HG02588 (cell line): ENCODE results near the gene DPYD.

ENCODE experiments used
- ATAC-seq: cut with Tn5 transposase; IDR thresholded peaks from one replicate; pipeline ENCODE4 v1.9.1; 2021; ENCODE audit warnings: mild to moderate bottlenecking, moderate library complexity; ENCODE audit not compliant: unreplicated experiment

Gene DPYD

DNA sequence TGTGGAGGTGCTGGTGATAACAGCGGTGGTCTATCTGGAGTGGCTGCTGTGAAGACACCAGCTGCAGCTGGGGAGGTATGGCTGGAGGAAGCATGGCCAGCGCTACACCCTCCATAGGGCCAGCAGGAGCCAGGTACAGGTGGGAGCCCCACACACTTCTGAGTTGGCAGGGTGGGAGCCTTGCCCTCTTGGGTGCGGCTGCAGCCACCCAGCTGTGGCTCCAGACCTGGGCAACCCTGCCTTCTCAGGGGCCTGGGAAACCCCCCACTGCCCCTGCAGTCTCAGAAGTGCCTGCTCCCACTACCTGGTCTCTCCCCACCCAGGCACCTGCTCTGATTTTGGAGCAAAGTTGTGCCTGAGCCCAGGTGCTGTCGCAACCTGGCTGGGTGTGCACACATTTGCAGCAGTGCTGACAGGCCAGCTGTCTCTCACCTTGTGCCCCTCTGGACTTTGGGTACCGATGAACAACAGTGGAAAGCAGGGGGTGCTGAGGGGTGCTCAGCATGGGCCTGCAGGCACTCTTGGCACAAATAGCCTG, 76.2 kb downstream of the DPYD start:
- no peak for ATAC-seq

DNA sequence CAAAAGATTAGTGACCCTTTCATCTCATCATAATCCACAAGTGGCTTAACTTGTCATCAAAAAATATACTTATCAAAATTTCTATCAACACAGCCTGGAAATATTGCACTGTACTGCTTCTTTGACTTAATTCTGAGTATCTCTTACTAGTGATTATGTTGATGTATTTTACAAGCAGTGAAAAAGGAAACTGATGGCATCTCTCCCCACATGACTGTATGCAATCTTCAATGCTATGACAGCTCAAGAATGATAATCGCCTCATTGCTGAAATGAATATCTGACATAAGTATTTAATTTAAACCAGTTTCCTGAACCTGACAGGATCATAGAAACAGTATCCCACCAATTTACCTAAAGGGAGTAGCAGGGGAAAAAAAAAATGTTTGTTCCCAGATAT, 79.5 kb downstream of the DPYD start:
- ATAC-seq = no peak

DNA sequence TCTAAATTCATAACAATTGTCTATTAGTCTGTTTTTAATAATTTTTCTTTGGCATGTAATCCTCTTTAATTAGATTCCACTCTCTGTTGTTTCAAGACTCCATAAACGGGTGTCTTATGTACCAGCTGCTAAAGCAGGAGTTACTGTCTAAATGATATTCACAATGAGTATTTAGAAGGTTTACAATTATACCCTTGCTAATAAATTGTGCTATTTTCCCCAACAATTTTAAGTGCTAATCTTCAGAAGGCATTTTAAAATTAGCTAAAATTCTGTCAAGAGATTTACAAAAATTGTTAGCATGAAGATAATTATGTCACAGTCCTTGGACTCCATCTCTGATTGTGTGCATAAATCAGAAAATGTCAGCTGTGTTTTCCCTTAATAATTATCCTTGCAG, 83.7 kb downstream of the DPYD start:
- ATAC-seq = no peak

DNA sequence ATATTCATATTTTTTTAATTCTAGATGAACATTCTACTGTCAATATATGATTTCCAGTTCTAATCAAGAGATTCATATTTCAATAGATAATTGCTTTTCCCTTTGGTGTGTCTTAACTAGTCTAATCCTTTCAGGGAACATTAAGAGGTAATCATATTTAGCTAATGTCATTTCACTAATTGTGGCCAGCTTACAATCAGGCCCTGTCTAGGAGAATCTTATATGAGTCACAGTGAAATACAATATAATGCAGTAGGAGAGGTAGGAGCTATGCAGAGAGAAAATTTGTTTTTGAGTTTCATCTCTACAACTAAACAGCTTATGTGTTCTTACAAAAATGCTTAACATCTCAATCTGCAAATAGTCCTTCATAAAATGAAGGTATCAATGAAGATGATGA, 85.9 kb downstream of the DPYD start:
- ATAC-seq = no peak

DNA sequence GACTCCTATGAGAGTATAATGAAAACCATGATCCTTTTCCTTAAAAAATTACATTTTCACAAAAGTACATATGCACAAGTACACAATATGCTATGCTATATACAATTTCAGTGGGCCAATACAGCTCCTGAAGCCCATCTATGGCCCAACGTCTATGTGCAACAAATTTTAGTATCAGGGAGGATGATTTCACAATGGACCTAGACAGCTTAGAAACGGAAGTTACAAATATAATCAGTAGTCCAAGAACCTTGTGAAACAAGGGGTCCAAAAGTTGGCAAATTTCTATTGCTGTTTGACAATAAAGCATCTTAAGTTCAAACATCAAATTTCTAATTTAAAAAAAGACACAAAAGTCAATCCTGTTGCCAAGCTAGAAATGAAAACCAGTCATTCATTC, 87.0 kb downstream of the DPYD start:
- no peak for ATAC-seq

DNA sequence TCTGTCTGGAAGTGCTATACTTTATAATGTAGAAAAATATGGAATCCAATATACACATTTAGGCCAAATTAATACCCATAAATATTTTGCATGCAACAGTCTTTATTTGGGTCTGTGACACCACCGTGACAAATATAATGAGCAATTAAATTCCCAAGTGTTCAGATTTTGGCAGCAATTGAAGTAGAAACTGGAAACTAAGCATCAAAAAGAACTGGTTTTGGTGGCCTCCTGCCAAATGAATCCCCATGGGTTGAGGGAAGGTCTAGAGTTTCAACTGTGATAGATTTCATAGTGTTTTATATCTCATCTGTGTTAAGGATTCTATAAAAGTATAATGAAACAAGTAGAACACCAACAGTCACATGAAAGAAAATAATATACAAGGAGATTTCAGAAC, 88.4 kb downstream of the DPYD start:
- ATAC-seq = no peak

DNA sequence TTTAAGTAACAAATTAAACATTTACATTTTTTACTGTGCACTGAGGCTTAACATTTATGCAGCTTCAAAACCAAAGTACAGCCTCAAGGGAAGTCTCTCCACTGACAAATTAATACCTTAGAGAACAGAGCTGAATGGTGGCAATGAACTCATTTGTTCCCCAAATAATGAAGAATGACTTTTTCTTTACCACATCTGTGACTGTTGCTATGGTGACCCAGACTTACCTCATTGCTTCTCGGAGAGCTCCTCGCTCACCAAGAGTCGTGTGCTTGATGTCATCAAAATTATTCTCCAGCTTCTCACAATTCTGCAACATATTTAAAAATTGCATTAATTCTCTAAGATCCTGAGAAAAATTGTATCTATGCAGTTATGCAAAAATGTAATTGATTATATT, 92.9 kb downstream of the DPYD start:
- no peak for ATAC-seq

DNA sequence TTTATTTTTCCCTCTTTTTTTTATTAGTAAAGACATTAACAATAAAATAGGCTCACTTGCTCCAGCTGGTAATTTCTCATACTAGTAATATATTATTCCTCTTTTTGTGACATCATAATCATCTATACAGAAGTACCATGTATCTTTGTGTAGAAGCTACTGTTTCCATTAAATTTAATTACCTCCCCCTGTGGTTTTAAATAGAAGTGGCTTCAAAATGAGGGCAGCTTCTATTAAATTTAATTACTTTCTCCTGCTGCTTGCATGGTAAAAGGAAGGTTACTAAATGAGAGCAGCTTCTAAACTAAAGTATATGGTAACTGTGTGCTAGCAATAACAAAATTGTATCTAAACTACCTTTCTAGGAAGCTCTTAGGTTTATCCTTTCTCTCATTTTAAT, 94.0 kb downstream of the DPYD start:
- ATAC-seq = no peak

DNA sequence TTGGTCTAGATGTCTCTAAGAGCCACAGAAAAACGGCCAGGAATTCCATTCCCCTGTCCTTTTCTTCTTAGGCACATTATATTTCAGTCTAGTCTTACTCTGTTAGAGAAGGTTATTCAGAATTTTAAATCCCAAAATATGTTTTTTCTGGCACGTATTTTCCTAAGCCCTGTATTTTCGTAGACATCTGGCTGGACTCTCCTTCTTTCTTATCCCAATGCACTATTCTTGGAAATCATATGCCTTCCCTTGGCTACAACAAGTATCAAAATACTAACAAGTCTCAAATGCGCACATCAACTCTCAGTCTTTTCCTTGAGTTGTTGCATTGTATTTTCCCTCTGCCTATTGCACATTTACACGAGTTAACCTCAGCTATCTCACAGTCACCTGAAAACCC, 96.2 kb downstream of the DPYD start:
- ATAC-seq = no peak

DNA sequence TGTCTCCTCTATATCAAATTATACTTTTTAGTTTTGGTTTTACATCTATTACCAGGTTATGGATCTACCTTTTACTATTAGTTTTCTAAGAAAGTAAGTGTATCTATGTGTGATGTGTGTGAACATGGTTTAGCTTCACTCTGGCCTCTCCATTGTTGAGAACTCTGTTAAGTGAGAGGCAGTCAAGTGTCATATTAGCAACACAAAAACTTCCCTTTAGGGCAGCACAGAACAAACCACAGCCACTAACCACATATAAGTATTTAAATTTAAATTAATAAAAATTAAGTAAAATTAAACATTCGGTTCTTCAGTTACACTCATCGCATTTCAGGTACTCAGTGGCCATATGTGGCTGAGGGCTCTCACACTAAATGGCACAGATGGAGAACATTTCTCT, 96.6 kb downstream of the DPYD start:
- ATAC-seq = no peak

DNA sequence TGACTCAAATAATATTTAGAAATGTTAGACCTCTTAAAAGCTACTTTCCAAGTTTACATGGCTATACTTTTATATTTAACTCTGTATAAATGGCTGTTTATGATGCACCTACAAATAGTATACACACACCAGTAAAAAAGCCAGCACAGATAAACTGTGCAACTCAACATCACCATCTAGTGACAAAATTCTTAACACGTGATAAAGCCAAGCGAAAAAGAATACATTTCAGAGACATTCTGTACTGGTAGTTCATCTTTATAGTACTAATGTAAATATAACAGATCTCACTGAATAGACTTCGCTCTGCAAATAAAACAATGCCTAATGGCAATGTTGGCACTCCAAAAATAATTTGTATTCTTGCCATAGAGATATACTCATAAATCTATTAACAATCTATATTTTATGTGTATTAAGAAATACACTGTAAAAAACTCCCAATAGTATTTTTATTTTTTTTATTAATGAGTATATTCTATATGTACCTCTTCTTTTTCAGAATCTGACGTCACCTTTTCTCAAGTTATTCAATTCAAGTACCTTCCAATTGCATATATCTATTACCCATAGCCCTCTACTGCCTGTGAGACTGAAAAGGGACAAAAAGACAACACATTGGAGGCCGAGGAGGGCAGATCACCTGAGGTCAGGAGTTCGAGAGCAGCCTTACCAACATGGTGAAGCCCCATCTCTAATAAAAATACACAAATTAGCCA, 100.2 kb downstream of the DPYD start:
- no peak for ATAC-seq

DNA sequence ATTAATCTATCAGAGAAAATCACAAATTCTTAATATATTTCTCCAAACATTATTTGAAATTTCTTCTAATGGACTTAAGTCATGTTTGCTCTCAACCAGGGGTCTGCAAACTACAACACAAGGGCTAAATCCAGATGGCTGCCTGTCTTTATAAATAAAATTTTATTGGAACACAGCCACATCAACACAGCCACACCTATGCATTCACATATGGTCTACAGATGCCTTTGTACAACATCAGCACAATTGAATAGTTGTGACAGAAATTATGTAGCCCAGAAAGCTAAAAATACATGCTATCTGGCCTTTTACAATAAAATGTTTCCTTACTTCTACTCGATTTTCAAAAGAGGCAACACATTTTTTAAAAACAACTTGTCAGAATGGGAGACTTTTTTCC, 103.9 kb downstream of the DPYD start:
- no peak for ATAC-seq

DNA sequence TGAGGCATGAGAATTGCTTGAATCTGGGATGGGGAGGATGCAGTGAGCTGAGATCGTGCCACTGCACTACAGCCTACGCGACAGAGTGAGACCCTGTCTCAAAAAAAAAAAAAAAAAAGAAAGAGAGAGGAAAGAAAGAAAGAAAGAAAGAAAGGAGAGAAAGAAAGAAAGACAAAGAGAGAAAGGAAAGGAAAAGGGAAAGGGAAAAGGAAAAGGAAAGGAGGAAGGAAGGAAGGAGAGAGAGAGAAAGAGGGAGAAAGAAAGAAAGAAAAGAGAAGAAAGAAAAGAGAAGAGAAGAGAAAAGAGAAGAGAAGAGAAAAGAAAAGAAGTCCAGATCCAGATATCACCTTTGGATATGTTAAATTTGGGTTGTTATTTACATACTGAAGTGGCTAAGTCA, 106.0 kb downstream of the DPYD start:
- ATAC-seq = no peak

DNA sequence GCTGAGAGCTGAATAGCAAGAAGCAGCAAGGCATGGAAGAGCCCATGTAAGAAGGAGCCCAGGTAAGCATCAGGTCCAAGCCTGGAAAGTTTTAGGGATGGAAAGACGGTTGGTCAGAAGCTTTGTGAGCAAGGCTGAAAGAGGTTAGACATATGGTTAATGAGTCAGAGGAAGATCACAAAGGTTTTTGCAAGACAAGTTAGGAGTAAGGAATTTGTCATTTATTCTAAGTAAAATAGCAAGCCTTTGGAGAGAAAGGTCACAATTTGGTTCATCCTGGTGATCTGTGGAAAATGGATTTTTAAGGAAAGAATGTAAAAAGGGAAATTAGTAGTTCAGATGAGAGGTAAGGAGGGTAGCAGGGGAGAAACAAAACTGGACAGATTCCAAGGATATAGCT, 106.7 kb downstream of the DPYD start:
- no peak for ATAC-seq

DNA sequence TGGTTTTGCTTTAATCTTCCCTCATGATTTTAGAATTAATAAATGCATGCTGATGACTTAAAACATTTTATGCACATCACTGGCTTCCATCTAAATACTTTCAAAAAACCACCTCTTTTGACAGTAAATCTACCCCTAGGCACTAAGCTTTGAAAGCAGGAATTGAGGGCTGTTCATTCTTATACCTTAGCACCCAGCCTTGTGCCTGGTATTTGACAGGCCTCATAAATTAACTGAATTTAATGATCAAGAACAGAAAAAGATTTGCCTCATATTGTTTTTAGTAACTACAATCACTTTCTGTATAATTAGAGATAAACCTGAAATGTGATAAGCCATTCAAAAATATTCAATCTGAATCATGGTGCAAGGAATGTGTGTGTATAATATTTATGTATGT, 108.8 kb downstream of the DPYD start:
- ATAC-seq = no peak

DNA sequence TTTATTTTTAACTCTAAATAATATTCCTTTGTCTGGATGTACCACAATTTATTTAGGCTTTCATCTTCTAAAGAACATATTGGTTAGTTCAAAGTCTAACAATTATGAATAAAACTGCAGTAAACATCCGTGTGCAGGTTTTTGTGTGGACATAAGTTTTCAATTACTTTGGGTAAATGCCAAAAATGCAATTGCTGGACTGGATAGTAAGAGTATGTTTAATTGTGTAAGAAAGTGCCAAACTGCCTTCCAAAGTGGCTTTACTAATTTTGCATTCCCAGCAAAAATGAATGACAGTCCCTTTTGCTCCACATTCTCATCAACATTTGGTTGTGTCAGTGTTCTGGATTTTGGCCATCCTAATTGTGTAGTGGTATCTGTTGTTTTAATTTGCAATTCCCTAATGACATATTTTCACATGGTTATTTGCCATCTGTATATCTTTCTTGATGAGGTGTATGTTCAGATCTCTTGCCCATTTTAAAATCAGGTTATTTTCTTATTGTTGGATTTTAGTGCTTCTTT, 113.8 kb downstream of the DPYD start:
- ATAC-seq = no peak

DNA sequence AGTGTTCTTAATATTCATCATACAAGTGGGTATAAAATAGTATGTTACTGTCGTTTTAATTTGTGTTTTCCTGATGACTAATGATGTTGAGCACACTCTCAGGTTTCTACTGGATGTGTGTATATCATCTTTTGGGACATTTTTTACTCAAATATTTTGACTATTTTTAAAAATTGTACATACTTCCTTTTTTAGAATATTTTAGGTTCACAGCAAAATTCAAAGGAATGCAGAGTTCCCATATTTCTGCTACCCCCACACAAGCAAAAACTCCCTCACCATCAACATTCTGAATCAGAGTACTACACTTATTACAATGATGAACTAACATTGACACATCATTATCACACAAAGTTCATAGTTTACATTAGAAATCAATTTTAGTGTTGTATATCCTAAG, 114.5 kb downstream of the DPYD start:
- ATAC-seq = no peak

DNA sequence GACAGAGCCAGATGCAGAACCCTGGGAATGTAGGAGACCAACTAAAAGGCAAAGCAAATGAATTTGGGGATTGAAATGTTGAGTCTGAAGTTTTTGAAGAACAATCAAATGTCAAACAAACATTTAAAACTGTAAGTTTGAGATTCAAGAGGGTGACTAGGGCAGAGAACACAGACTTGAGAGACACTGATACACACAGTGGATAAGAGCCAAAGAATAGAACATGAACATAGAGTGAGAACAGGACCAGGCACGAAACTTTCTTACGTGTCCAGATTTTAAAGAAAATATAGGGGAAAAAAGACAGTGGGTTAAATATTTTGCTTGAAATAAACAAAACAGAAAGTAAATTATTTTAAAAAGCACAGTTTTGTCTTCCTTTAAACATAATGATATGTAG, 115.7 kb downstream of the DPYD start:
- ATAC-seq = no peak

DNA sequence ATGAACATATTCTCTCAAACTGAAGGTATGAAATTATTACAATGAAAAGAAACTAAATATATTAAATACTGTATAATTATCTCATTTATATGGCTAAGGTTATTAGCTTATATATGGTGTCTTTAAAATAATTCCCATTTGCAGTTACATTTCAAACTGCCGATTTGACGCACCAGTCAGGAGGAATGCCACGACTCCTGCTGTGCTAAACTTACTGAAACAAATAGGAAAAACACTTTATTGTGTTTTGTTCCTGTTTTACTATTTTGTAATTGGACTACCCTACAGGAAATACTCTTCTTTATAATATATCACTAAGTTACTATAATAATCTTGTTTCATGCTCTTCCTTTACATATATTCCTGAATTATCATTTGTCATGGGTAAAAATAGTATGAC, 117.8 kb downstream of the DPYD start:
- no peak for ATAC-seq

DNA sequence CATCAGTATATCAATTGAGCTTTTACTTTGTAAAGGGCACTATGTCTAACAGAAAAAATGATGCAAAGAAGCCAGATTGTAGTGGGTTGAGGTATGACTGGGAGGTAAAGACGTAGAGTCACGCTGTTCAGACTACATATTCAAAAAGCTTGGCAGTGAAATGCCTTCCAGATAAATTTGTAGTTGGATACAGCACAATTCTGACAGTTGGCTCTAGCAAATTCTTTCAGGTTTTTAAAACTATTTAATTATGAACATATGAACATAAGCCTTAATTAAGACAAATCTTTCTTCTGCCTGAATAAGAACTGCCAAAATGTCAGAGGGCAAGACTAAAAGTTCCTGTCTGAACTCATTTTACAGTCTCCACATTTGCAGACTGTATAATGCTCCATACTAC, 118.8 kb downstream of the DPYD start:
- ATAC-seq = no peak

DNA sequence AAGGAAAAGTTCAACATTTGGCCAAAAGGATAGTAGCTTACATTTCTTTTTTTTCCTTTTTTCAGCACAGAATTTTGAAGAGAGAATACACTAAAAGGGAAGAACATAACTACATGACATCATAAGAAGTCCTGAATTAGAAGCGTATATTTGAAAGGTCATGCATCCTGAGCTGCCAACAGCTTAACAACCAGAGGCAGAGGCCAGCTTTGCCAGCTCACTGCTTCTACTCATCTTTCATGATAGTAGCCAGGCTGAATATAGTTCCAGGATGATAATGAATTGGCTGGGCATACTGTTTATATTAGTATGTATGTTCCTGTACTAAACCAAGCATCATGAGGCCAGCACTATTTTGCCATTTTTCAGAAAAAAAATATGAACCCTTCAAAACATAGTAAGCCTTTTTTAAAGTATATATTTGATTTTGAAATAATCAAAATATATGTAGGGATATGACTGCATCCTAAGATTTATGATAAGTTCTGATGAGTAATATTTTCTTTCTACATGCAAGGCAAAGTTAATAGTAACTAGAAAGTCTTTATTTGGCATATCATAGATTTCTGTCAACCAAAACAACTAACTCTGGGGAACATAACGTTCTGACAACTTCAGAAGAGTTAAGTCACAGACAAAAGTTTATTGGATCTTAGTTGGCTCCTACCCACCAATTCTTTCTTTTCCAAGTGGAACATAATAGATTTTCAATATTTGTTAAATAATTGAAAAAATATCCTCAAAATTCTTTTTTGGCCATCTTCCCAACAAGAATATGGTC, 123.2 kb downstream of the DPYD start:
- ATAC-seq = no peak

DNA sequence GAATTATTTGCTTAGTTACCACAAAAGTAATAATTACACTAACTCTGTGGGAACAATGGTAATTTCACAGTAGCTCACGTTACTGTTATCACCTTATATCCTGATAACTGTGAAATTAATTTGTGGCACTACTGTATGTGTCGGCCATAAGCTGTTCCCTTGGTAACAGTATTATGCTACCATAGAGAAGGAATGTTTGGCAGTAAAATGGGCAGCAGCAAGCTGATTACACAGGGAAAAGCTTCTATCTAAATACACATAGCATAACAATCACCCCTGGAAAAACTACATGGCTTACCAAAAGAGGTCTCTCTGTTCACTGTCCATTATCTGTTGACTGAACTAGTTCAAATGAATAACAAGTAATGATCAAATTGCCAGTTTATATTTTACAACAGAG, 124.1 kb downstream of the DPYD start:
- ATAC-seq = no peak
